Natural killer cell (primary cell): Measurements from ENCODE around the gene DCLRE1A. TPM values are rescaled to one million over a fixed set of nuclear protein-coding genes. Genes with fewer than 3 reads are reported as not detected.

ENCODE experiments used
- ATAC-seq, 3 donors: fragments of 150-1000 bp in 2 of 3; fragments of 200-7000 bp in 1 of 3; cut with Tn5 transposase; 1 replicate in 1 of 3; 2 replicates in 2 of 3; pipeline ENCODE4 v1.10.0; 2021; ENCODE audit warnings: mild to moderate bottlenecking in 2 of 3, moderate library complexity in 2 of 3
- DNase-seq, 2 donors: peaks; one replicate each; pipeline versions ENCODE4 v3.0.0 to v3.0.0-alpha.2; 2013 to 2021; ENCODE audit warnings: mixed read lengths in 1 of 2
- H3K27ac ChIP-seq: one replicate; pipeline ENCODE4 v1.5.1; 2013; ENCODE audit warnings: mild to moderate bottlenecking, low read length
- H3K27me3 ChIP-seq: one replicate; pipeline ENCODE4 v1.6.1; 2013; ENCODE audit warnings: low read length; ENCODE audit not compliant: control insufficient read depth, insufficient read depth
- H3K36me3 ChIP-seq: one replicate; pipeline ENCODE4 v1.6.1; 2013; ENCODE audit warnings: low read length; ENCODE audit not compliant: control insufficient read depth, insufficient read depth
- H3K4me1 ChIP-seq: one replicate; pipeline ENCODE4 v1.6.1; 2013; ENCODE audit warnings: low read length; ENCODE audit not compliant: control insufficient read depth, insufficient read depth
- H3K4me3 ChIP-seq: one replicate; pipeline ENCODE4 v1.5.1; 2013; ENCODE audit warnings: low read length
- H3K9me3 ChIP-seq: one replicate; pipeline ENCODE4 v1.6.1; 2013; ENCODE audit warnings: low read length; ENCODE audit not compliant: control insufficient read depth, insufficient read depth
- H3K27ac Mint-ChIP-seq, 2 donors: one replicate each; pipeline ENCODE4 v1.8.0; 2022; ENCODE audit warnings: mild to moderate bottlenecking in 2 of 2, mixed read lengths in 2 of 2, moderate library complexity in 1 of 2
- H3K27me3 Mint-ChIP-seq, 2 donors: one replicate each; pipeline ENCODE4 v1.8.0; 2022; ENCODE audit warnings: low read depth in 2 of 2, mixed read lengths in 2 of 2
- H3K36me3 Mint-ChIP-seq: one replicate; pipeline ENCODE4 v1.8.0; 2022; ENCODE audit warnings: mixed read lengths
- H3K4me1 Mint-ChIP-seq, 2 donors: one replicate each; pipeline ENCODE4 v1.8.0; 2022; ENCODE audit warnings: mixed read lengths in 2 of 2
- H3K4me3 Mint-ChIP-seq: one replicate; pipeline ENCODE4 v1.8.0; 2022; ENCODE audit warnings: mild to moderate bottlenecking, moderate library complexity, mixed read lengths
- H3K9me3 Mint-ChIP-seq, 2 donors: one replicate each; pipeline ENCODE4 v1.8.0; 2022; ENCODE audit warnings: mixed read lengths in 2 of 2
- WGBS: methylation state at CpG from one replicate; pipeline ENCODE4 v1.1.7; 2013; ENCODE audit warnings: missing lambda C conversion rate; ENCODE audit not compliant: insufficient coverage; 5-methylcytosine and 5-hydroxymethylcytosine counted together
- intact Hi-C: fragments of 100-400 bp; cut with micrococcal nuclease; formaldehyde crosslinking; loops from one replicate; pipeline ENCODE4 v1.14.2; 2022
- total RNA-seq, 4 donors: library from RNA; stranded (reverse); fragments of 120-200 nt in 1 of 4; gene quantifications; one replicate each; pipeline versions ENCODE4 v1.2.3 to v1.2.4, GENCODE V29; 2013 to 2022
- TF ChIP-seq, protein P1 (sequence below): fragments of 200-600 bp; IDR thresholded peaks from one replicate; pipeline ENCODE4 v1.8.0; 2022; ENCODE audit warnings: antibody characterized with exemption

DCLRE1A gene
- total RNA-seq, 3 donors from 2014 or later (not counting 1 experiment from before 2014, with no cell fraction given), result 4.4 to 5.9 (median 5.2) TPM

DNA sequence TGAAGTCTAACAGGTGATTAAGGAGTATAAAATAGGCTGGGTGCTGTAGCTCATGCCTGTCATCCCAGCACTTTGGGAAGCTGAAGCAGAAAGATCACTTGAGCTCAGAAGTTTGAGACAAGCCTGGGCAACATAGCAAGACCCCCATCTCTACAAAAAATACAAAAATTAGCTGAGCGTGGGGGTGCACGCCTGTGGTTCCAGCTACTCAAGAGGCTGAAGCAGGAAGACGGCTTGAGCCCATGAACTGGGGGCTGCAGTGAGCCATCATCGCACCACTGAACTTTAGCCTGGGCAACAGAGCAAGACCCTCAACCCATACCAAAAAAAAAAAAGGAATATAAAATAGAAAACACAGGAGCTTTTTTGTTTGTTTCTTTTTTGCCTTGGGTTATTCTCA lies 47.4 kb downstream of the DCLRE1A start:
- Mint-ChIP-seq H3K4me3 (no peak overlapping the region), H3K27me3 (peaks cover 13 to 33% of the 10 kb centered on the region in 2 donors), H3K36me3 (no peaks in the 10 kb centered on the region), H3K27ac (no peak overlapping the region), H3K4me1 (no peaks in the 10 kb centered on the region), H3K9me3 (no peaks in the 10 kb centered on the region)
- 96% methylated on average over 3 of the region's 4 CpGs for WGBS
- H3K27ac ChIP-seq, result no peak overlapping the region
- H3K36me3 ChIP-seq, result no peaks in the 10 kb centered on the region
- no peak overlapping the region for H3K4me3 ChIP-seq
- ATAC-seq, result no peak
- no peaks in the 10 kb centered on the region for H3K27me3 ChIP-seq
- no peak for DNase-seq
- TF ChIP-seq, protein P1, sequence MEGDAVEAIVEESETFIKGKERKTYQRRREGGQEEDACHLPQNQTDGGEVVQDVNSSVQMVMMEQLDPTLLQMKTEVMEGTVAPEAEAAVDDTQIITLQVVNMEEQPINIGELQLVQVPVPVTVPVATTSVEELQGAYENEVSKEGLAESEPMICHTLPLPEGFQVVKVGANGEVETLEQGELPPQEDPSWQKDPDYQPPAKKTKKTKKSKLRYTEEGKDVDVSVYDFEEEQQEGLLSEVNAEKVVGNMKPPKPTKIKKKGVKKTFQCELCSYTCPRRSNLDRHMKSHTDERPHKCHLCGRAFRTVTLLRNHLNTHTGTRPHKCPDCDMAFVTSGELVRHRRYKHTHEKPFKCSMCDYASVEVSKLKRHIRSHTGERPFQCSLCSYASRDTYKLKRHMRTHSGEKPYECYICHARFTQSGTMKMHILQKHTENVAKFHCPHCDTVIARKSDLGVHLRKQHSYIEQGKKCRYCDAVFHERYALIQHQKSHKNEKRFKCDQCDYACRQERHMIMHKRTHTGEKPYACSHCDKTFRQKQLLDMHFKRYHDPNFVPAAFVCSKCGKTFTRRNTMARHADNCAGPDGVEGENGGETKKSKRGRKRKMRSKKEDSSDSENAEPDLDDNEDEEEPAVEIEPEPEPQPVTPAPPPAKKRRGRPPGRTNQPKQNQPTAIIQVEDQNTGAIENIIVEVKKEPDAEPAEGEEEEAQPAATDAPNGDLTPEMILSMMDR, result no peak
- intact Hi-C loops, result no loop called here
- no peaks in the 10 kb centered on the region for H3K4me1 ChIP-seq
- H3K9me3 ChIP-seq, result no peaks in the 10 kb centered on the region

DNA sequence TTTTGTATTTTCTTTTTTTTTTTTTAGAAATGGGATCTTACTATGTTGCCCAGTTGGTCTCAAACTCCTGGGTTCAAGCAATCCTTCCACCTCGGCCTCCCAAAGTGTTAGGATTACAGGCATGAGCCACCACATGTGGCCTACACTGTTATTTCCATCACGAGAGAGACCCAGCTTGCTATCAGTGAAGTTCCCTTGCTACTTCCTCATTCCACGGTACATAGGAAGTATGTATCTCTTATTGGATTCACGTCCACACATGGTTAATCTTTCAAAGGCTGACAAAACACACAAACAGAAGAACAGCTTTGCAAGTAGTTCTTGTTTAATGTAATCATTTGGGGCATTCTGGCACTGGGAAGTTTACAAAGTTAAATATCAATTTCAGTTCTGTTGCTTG lies 50.9 kb downstream of the DCLRE1A start:
- H3K4me3 ChIP-seq, result no peak overlapping the region
- peaks cover 3% of the 10 kb centered on the region for H3K27me3 ChIP-seq
- Mint-ChIP-seq H3K4me3 (no peak overlapping the region), H3K4me1 (no peaks in the 10 kb centered on the region), H3K27ac (no peak overlapping the region), H3K36me3 (no peaks in the 10 kb centered on the region), H3K27me3 (peaks cover 9 to 38% of the 10 kb centered on the region in 2 donors), H3K9me3 (no peaks in the 10 kb centered on the region)
- WGBS, result 54% methylated on average over 3 of the region's 4 CpGs
- DNase-seq, result no peak
- no peaks in the 10 kb centered on the region for H3K4me1 ChIP-seq
- H3K27ac ChIP-seq, result no peak overlapping the region
- ATAC-seq, result no peak
- TF ChIP-seq, protein P1, result no peak
- H3K9me3 ChIP-seq, result no peaks in the 10 kb centered on the region
- no peaks in the 10 kb centered on the region for H3K36me3 ChIP-seq
- intact Hi-C loops, result no loop called here

DNA sequence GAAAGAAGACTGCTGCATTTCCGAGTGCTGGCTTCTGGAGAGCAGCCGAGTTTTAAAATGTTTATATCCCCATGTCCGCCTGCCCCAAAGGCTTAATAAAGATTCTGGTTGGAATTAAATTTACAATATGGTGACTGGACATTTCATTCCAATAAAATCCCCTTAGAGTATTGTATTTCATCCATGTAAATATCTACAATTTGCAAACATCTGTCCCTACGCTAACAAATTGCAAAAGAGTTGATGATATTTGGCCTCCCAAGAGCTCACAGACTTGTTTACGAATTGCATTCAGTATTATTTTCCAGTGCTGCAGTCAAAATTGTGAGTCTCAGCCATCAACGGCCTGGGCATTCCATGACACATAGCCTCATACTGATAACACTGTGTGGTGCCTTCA lies 52.3 kb downstream of the DCLRE1A start:
- DNase-seq, result no peak
- TF ChIP-seq, protein P1, result no peak
- H3K9me3 Mint-ChIP-seq, result no peaks in the 10 kb centered on the region
- H3K27me3 Mint-ChIP-seq, result peaks cover 12 to 50% of the 10 kb centered on the region in 2 donors
- WGBS, result 91% methylated on average over 5 of the region's 6 CpGs
- no peak overlapping the region for H3K27ac Mint-ChIP-seq
- intact Hi-C loops, result no loop called here
- Histone ChIP-seq H3K27me3 (peaks cover 3% of the 10 kb centered on the region), H3K27ac (no peak overlapping the region), H3K4me3 (no peak overlapping the region), H3K4me1 (no peaks in the 10 kb centered on the region), H3K9me3 (no peaks in the 10 kb centered on the region), H3K36me3 (no peaks in the 10 kb centered on the region)
- no peaks in the 10 kb centered on the region for H3K4me1 Mint-ChIP-seq
- ATAC-seq, result no peak
- H3K36me3 Mint-ChIP-seq, result no peaks in the 10 kb centered on the region
- H3K4me3 Mint-ChIP-seq, result no peak overlapping the region

DNA sequence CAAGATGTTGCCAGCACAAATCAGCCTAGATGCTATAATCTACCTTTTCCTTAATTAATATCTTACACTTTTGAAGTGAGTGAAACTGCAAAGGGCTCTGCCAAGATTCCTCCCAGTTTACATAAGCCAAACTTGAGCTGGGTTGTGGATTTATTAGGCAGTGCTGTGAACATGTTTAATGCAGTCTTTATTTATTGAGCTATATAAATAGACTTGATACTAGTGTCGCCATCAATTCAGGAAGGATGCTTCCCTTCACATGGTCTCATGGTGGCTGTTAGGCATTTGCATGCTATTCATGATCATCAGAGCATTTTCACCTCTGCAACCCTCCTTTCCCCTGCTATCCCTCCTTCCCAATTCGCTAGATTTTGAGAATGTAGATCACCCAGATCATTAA lies 62.2 kb downstream of the DCLRE1A start:
- ATAC-seq, result no peak
- no peak for DNase-seq
- TF ChIP-seq, protein P1, result no peak
- H3K27me3 Mint-ChIP-seq, result peaks cover 24 to 51% of the 10 kb centered on the region in 2 donors
- H3K27me3 ChIP-seq, result peaks cover 2% of the 10 kb centered on the region
- H3K36me3 ChIP-seq, result no peaks in the 10 kb centered on the region
- 72% methylated on average over 2 of the region's 2 CpGs for WGBS
- H3K27ac ChIP-seq, result no peak overlapping the region
- H3K36me3 Mint-ChIP-seq, result no peaks in the 10 kb centered on the region
- H3K4me1 Mint-ChIP-seq, result no peaks in the 10 kb centered on the region
- H3K4me3 Mint-ChIP-seq, result no peak overlapping the region
- H3K4me1 ChIP-seq, result no peaks in the 10 kb centered on the region
- intact Hi-C loops, result no loop called here
- no peak overlapping the region for H3K27ac Mint-ChIP-seq
- H3K9me3 ChIP-seq, result no peaks in the 10 kb centered on the region
- no peak overlapping the region for H3K4me3 ChIP-seq
- no peaks in the 10 kb centered on the region for H3K9me3 Mint-ChIP-seq
